HG02885 (cell line): ENCODE measurements around the gene TPSG1.
"Not testable (repeated sequence)": the region's sequence is repeated elsewhere in the genome, so short reads cannot be mapped to it uniquely, and the experiment has no call there.

ENCODE experiments used
- ATAC-seq: cut with Tn5 transposase; IDR thresholded peaks from one replicate; pipeline ENCODE4 v1.9.1; 2021; ENCODE audit warnings: mild to moderate bottlenecking; ENCODE audit not compliant: unreplicated experiment, poor library complexity

The TPSG1 gene

GRCh38 chr16:1232049-1232748, 7.1 kb upstream of the TPSG1 start:
- not testable (repeated sequence) for ATAC-seq

- ATAC-seq: not testable (repeated sequence)
Measured at GRCh38 chr16:1231301-1231700, 6.2 kb upstream of the TPSG1 start.

- ATAC-seq: not testable (repeated sequence)
Measured at GRCh38 chr16:1230471-1231212, 5.6 kb upstream of the TPSG1 start.

GRCh38 chr16:1230084-1230470, 5.0 kb upstream of the TPSG1 start, which contains the start of gene TPSB2:
TSS of gene TPSB2 (minus strand) at chr16:1230184. CDS start at chr16:1229951, 233 bp downstream.
- ATAC-seq: not testable (repeated sequence)

- not testable (repeated sequence) for ATAC-seq
Measured at GRCh38 chr16:1229476-1229875, 4.4 kb upstream of the TPSG1 start.

- ATAC-seq: not testable (repeated sequence)
Measured at GRCh38 chr16:1228227-1228626, 3.2 kb upstream of the TPSG1 start.

- ATAC-seq: not testable (repeated sequence)
Measured at GRCh38 chr16:1226692-1227091, 1.6 kb upstream of the TPSG1 start.

- not testable (repeated sequence) for ATAC-seq
Measured at GRCh38 chr16:1225728-1226311, 752 bp upstream of the TPSG1 start.

- ATAC-seq: no peak
Measured at GRCh38 chr16:1224558-1224957, 510 bp downstream of the TPSG1 start.

- no peak for ATAC-seq
Measured at GRCh38 chr16:1223355-1224214, 1.5 kb downstream of the TPSG1 start.

- ATAC-seq: no peak
Measured at GRCh38 chr16:1222553-1223354, 2.3 kb downstream of the TPSG1 start.

GRCh38 chr16:1221628-1222552, 3.2 kb downstream of the TPSG1 start:
- no peak for ATAC-seq

- ATAC-seq: no peak
Measured at GRCh38 chr16:1220841-1221627, 4.0 kb downstream of the TPSG1 start.

GRCh38 chr16:1220098-1220728, 4.9 kb downstream of the TPSG1 start:
- ATAC-seq: no peak

- no peak for ATAC-seq
Measured at GRCh38 chr16:1218930-1219611, 6.0 kb downstream of the TPSG1 start.

- ATAC-seq: no peak
Measured at GRCh38 chr16:1218061-1218929, 6.8 kb downstream of the TPSG1 start.
